ENCODE data around the gene EBPL.

The EBPL gene

DNA sequence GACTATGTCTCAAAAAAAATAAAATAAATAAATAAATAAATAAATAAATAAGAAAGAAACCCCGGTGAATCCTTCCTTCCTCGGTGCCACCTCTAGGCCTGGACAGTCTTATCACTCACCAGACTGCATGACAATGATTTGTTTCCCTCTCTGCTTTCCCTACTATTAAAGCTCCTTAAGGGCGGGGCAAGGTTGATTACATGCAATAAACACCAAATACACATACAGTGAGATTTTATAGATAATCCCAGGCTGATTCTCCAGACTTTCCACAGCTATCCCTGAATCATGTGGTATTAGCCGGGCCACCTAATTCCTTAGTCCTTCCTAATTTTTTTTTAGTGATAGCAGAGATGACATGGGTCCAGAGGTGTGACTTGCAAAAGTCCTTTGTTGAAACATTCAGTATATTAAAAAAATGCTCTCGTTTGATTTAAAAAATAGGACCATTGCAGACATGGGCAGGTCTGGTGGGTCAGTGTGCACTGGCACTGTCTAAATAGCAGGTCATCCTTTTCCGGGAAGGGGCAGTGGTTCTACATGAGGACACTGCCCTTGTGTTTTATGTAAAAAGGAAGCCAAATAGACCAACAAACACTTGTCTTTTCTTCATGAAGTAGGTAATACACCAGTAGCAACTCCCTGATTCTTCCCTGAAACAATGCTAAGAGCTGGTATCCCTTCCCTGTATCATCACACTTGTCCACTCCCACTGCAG lies 14.5 kb downstream of the EBPL start:
- DNase-seq (ENCODE audit: low read depth in 2 of 2): no peak

- no peak for DNase-seq (ENCODE audit: low read depth in 2 of 2)
Observed at GRCh38 chr13:49670828-49671227, 20.5 kb downstream of the EBPL start.

DNA sequence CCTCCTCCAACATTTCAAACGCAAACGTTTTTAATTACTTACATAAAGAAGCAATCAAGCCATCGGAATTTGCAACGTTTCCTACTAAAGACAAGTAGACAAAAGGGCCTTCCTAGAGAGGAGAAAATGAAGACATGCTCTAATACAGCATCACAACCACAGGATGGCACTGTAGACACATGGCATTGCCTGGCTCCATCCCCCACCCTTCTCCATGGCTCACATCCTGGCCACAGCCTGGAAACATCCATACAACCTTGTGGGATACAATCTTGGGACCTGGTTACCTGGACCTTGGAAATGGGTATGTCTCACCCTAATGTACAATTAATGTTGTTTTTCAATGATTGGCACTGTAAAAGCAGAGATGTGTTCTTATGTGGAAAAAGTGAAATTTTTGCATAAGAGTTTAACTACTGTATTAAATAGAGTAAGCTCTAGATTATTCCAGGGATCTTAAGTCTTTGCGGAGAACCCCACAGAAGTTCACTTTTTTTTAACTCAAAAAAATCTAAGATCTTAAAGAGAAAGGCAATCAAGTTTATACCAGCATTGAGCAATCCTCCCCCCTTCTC lies 21.5 kb downstream of the EBPL start:
- DNase-seq (ENCODE audit: low read depth in 2 of 2): no peak

DNA sequence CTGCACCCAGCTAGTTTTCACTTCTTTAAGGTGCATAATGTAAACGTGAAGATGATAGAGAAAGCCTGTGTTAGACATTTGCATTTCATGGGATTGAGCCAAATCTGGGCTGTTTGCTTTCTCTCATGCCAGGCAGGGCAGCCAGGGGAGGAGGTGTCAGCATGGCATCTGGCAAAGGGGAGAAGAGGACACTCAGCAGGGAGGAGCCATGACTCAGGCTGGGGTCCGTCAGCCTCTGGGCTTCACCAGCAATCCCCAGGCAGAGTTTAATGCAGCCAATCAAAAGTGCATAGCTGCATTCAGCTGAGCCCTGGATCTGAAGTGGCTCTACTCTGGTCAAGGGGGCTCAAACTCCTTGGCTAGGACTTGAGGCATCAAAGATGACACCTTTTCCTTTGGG lies 23.5 kb downstream of the EBPL start:
- no peak for DNase-seq (ENCODE audit: low read depth in 2 of 2)

GRCh38 chr13:49664606-49665005 lies 26.7 kb downstream of the EBPL start:
- DNase-seq (ENCODE audit: low read depth in 2 of 2): no peak

DNA sequence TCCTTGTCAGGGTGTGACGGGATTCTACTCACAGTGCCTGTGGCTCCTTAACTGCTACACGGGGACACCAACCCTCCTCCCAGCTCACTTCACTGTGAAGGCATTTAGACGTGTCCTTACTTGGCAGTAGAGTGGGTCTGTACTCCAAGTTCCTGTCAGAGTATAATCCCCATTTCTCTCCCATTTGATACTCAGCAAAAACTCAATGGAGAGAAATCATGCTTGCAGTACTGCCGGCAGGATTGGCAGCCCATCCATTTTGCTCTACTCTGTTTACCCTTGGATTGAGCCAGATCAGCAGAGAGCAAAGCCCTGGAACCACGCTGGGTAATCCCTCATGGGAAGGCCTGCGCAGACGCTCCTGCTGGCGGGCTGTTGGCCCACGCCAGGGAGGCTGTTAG lies 34.0 kb downstream of the EBPL start:
- DNase-seq (ENCODE audit: low read depth in 2 of 2): no peak

GRCh38 chr13:49655906-49656305 lies 35.4 kb downstream of the EBPL start:
- DNase-seq (ENCODE audit: low read depth in 2 of 2): no peak

- no peak for DNase-seq (ENCODE audit: low read depth in 2 of 2)
Observed at GRCh38 chr13:49654011-49654410, 37.3 kb downstream of the EBPL start.

DNA sequence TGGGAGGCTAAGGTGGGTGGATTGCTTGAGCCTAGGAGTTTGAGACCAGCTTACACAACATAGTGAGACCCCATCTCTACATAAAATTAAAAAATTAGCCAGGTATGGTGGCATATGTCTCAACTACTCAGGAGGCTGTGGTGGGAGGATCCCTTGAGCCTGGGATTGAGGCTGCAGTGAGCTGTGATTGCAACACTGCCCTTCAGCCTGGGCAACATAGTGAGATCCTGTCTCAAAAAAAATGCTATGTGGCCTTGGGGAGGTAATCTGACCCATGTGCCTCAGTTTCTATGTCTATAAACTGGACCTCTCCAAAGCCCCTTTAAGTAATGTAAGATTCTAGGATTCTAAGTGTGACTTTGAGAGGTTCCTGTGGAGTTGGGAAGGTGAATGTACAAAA lies 37.8 kb downstream of the EBPL start:
- no peak for DNase-seq (ENCODE audit: low read depth in 2 of 2)

DNA sequence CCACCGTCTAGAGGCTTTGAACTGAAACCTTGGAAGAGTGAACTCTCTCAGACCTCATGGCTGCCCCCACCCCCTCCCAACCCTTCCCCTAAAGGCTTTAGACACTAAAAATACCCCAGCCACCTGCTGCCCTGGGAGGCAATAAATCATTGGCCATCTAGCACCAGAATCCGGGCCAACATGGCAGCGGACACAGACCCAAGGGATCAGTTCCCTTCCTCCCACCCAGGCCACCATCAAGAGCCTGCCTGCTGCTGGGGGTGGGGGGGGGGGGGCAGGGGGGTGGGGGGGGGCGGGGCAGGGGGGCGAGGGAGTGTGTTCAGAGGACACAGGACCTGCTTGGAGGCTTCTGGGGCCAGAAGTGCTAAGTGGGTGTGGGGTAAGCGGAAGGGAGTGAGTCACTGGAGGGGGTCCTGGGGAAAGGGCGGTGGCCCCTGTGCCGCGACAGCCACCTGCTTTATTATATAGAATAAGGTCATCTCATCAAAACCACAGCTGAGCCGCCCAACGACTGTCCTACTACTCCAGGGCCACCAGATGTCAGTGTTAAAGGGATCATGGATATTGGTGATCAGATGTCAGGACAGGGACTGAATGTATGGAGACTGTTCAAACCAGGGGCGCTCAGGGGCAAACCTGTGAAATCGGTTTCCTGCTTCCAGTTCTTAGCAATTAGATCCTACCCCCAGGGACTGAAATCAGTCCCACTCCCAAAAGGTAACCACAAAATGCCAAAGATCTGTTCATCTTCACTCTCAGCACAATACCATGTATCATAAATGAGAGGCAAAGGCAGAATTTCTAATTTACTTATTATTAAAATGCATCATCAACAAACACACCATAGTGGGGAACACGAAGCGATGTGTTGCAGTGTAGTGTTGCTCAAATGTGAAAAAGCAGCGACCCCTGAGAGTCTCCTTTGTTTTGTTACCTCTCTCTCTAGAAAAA lies 38.7 kb downstream of the EBPL start:
- DNase-seq (ENCODE audit: low read depth in 2 of 2): no peak

GRCh38 chr13:49651570-49652354 lies 39.5 kb downstream of the EBPL start:
- DNase-seq (ENCODE audit: low read depth in 2 of 2): no peak

DNA sequence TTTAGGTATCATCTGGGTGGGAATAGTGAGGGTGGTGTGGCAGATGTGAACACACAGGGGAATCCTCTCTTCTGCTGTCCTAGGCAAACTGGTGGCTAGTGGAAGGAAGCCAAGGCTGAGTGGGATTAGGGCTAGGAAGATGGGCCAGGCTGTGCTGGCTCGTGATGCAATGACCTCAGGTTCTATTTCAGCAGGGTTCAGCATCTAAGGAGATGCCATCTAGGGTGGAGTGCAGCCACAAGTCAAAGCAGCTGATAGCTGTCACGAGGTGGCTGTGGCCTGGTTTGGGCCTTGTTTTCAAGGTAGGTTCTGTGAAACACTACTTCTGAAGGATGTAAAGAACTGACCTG lies 41.3 kb downstream of the EBPL start:
- DNase-seq (ENCODE audit: low read depth in 2 of 2): no peak

DNA sequence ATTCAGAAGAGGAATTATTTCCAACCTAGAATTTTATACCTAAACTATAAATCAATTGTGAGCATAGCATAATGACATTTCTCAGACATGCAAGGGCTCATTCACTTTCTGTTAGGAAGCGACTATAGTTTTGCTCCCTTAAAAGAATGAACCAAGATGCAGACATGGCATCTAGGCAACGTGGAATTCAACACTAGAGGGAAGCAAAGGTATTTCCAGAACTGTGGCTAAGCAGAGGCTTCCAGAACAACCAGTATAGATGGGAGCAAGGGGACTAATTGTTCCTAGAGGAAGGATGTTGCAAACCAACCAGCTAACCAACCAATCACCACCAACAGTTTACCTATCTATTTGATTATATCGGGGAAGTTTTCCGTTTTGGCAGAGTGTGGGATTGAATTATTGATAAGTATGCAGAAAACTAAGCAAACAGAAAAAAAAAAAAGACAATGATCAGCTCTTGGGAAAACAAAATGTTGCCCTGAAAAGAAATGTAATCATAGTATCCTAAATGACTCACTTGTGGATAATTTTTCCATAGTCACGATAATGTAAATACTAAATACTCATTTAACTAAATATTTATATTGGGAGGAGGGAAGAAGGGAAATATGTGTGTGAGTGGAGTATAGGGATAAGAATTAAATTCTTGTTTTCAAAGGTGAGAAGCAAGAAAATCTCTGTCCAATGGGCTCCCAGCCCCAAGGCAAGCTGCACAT lies 41.9 kb downstream of the EBPL start:
- no peak for DNase-seq (ENCODE audit: low read depth in 2 of 2)

DNA sequence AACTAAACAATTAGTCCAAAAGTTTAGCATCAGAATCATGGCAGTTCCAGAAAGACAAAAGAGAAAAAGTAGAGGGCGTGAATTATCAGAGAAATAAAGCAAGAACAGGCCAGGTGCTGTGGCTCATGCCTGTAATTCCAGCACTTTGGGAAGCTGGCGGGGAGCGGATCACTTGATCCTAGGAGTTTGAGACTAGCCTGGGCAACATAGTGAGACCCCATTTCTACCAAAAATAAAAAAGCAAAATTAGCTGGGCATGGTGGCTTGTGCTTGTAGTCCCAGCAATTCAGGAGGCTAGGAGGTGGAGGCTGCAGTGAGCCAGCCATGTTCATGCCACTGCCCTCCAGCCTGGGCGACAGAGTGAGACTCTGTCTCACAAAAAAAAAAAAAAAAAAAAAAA lies 44.6 kb downstream of the EBPL start:
- DNase-seq (ENCODE audit: low read depth in 2 of 2): no peak

- no peak for DNase-seq (ENCODE audit: low read depth in 2 of 2)
Observed at GRCh38 chr13:49645451-49645850, 45.8 kb downstream of the EBPL start.

- no peak for DNase-seq (ENCODE audit: low read depth in 2 of 2)
Observed at GRCh38 chr13:49643035-49643646, 48.1 kb downstream of the EBPL start.

DNA sequence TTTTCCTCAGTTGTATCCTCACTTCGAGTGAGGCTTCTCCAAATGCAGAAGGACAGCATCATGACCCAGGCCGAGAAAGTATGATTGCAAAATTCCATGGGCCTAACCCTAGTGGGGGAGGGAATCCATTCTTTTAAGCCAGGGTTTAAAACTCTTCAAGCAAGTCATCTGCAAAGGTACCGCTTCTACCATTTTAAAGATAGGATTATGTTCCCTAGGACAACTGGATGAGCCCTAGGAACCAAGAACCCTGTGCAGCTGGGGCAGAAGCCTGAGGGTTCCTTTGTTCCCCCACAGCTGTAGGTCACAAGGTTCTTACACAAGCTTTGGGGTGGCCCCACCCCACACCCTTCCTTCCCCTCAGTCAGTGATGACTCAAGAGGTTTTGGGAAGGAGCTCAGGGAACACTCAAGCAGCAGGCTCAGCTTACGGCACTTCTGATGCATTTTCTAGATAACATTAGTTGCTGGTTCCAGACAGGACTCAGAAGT lies 49.4 kb downstream of the EBPL start:
- no peak for DNase-seq (ENCODE audit: low read depth in 2 of 2)

GRCh38 chr13:49638744-49639072 lies 52.6 kb downstream of the EBPL start:
- no peak for DNase-seq (ENCODE audit: low read depth in 2 of 2)

DNA sequence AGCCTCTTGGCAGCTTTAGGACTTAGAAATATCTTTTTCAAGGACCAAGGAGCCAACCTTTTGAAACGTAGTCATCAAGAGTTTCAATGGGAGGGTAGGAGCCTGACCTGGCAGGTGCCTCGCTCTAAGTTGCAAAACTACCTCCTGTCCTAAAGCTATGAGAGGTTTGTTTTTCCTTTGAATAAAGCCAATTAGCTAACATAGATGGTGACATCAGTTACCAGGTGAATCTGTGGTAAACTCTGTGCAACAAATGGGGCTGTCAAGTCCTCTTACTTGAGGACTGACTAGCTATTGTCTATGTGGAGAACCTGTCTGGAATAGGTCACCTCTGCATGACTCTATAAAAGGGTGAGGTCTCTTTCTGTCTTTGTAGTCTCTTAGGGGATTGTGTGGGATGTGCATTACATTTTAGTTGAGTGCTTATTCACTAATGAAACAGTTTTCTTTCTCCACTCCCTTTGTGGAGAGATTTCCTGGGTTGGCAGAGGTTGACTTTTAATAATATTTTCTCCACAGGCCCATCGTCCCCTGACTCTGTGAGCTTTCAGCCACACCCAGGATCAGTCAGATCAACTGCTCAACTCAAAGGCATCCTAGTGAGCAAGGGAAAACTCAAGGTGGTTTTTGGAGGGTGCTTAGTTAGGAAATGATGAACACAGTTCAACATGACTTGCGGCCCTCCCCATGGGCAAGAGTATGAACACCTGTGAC lies 53.1 kb downstream of the EBPL start:
- no peak for DNase-seq (ENCODE audit: low read depth in 2 of 2)

DNA sequence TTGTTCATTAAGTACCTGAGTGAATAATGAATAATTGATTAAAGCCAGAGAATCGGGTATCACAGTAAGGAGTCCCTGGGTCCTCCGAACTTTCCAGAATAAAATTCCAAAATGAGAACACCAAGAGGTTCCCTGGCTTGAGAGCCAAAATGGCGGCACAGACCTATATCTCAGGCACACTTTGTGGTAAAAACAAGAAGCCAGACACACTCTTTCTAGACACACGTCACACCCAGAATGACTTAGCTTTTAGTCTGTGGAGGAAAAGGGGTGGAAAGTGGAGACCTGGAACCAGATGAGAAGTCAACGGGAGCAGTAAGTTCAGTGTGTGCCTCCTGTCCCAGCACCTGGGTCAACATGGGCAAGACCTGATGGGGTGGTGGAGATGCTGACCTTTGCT lies 54.6 kb downstream of the EBPL start:
- no peak for DNase-seq (ENCODE audit: low read depth in 2 of 2)
